WI38 (cell line): ENCODE measurements around the gene KMT5C.

Experiments
- H3K4me3 ChIP-seq: 2 replicates; pipeline ENCODE4 v1.5.1; 2011; ENCODE audit warnings: low read depth, mild to moderate bottlenecking, control low read depth, low read length
- TF ChIP-seq, protein P1 (sequence below): IDR thresholded peaks from 2 replicates; pipeline ENCODE4 v1.5.1; 2012; ENCODE audit warnings: low read depth, mild to moderate bottlenecking, control low read depth, low read length

The KMT5C gene

GRCh38 chr19:55392820-55393761 is 53.4 kb downstream of the KMT5C start:
- no peak overlapping the region for H3K4me3 ChIP-seq

More at GRCh38 chr19:55392820-55393761, 53.4 kb downstream of the KMT5C start:
- TF ChIP-seq, protein P1, sequence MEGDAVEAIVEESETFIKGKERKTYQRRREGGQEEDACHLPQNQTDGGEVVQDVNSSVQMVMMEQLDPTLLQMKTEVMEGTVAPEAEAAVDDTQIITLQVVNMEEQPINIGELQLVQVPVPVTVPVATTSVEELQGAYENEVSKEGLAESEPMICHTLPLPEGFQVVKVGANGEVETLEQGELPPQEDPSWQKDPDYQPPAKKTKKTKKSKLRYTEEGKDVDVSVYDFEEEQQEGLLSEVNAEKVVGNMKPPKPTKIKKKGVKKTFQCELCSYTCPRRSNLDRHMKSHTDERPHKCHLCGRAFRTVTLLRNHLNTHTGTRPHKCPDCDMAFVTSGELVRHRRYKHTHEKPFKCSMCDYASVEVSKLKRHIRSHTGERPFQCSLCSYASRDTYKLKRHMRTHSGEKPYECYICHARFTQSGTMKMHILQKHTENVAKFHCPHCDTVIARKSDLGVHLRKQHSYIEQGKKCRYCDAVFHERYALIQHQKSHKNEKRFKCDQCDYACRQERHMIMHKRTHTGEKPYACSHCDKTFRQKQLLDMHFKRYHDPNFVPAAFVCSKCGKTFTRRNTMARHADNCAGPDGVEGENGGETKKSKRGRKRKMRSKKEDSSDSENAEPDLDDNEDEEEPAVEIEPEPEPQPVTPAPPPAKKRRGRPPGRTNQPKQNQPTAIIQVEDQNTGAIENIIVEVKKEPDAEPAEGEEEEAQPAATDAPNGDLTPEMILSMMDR, result no peak
